Trophoblast cell (in vitro differentiated cells and primary cell): Measurements from ENCODE around the gene STK38L.
"Not testable (repeated sequence)": the region's sequence is repeated elsewhere in the genome, so short reads cannot be mapped to it uniquely, and the experiment has no call there.

Experiments
- DNase-seq, 2 donors: peaks; one replicate each; pipeline ENCODE4 v3.0.0-alpha.2; 2016
- H2AFZ ChIP-seq: 2 replicates; pipeline ENCODE4 v1.6.1; 2013; ENCODE audit warnings: low read length, moderate library complexity, mild to moderate bottlenecking; ENCODE audit not compliant: insufficient read depth, poor library complexity
- H2AK5ac ChIP-seq: 2 replicates; pipeline ENCODE4 v1.6.1; 2013; ENCODE audit warnings: mild to moderate bottlenecking, low read length
- H2BK120ac ChIP-seq: 2 replicates; pipeline ENCODE4 v1.6.1; 2013; ENCODE audit warnings: low read length, mild to moderate bottlenecking, moderate library complexity; ENCODE audit not compliant: insufficient read depth, poor library complexity
- H2BK12ac ChIP-seq: 2 replicates; pipeline ENCODE4 v1.6.1; 2013; ENCODE audit warnings: mild to moderate bottlenecking, low read length, moderate library complexity
- H2BK5ac ChIP-seq: 2 replicates; pipeline ENCODE4 v1.6.1; 2013; ENCODE audit warnings: low read length, low read depth, moderate library complexity, mild to moderate bottlenecking; ENCODE audit not compliant: poor library complexity
- H3K14ac ChIP-seq: 2 replicates; pipeline ENCODE4 v1.6.1; 2013; ENCODE audit warnings: mild to moderate bottlenecking, low read length
- H3K18ac ChIP-seq: 2 replicates; pipeline ENCODE4 v1.6.1; 2013; ENCODE audit warnings: mild to moderate bottlenecking, low read length
- H3K23ac ChIP-seq: 2 replicates; pipeline ENCODE4 v1.6.1; 2013; ENCODE audit warnings: low read length
- H3K27ac ChIP-seq: 2 replicates; pipeline ENCODE4 v1.5.1; 2013; ENCODE audit warnings: low read depth, mild to moderate bottlenecking, inconsistent platforms, low read length, moderate library complexity
- H3K27me3 ChIP-seq: 2 replicates; pipeline ENCODE4 v1.6.1; 2013; ENCODE audit warnings: inconsistent platforms, mild to moderate bottlenecking, low read length, moderate library complexity; ENCODE audit not compliant: insufficient read depth
- H3K36me3 ChIP-seq, 2 experiments: 1 replicate in 1 of 2; 2 replicates in 1 of 2; pipeline ENCODE4 v1.6.1; 2013; ENCODE audit warnings: low read length in 2 of 2, mild to moderate bottlenecking in 2 of 2, moderate library complexity in 1 of 2; ENCODE audit not compliant: insufficient read depth in 2 of 2, control insufficient read depth in 1 of 2
- H3K4ac ChIP-seq: 2 replicates; pipeline ENCODE4 v1.6.1; 2013; ENCODE audit warnings: low read depth, mild to moderate bottlenecking, low read length, moderate library complexity
- H3K4me1 ChIP-seq, 2 experiments: 1 replicate in 1 of 2; 2 replicates in 1 of 2; pipeline ENCODE4 v1.6.1; 2013; ENCODE audit warnings: low read length in 2 of 2, mild to moderate bottlenecking in 2 of 2, moderate library complexity in 1 of 2; ENCODE audit not compliant: insufficient read depth in 2 of 2, control insufficient read depth in 1 of 2
- H3K4me2 ChIP-seq: 2 replicates; pipeline ENCODE4 v1.6.1; 2013; ENCODE audit warnings: inconsistent platforms, mild to moderate bottlenecking, low read length, moderate library complexity
- H3K4me3 ChIP-seq: 2 replicates; pipeline ENCODE4 v1.5.1; 2013; ENCODE audit warnings: mild to moderate bottlenecking, low read depth, low read length, inconsistent platforms
- H3K79me1 ChIP-seq: one replicate; pipeline ENCODE4 v1.6.1; 2013; ENCODE audit warnings: low read length
- H3K79me2 ChIP-seq: 2 replicates; pipeline ENCODE4 v1.6.1; 2013; ENCODE audit warnings: low read length, mild to moderate bottlenecking; ENCODE audit not compliant: control insufficient read depth, insufficient read depth, poor library complexity
- H3K9ac ChIP-seq: 2 replicates; pipeline ENCODE4 v1.6.1; 2013; ENCODE audit warnings: mild to moderate bottlenecking, low read length
- H3K9me3 ChIP-seq: 2 replicates; pipeline ENCODE4 v1.6.1; 2013; ENCODE audit warnings: low read depth, mild to moderate bottlenecking, control low read depth, inconsistent platforms, low read length; ENCODE audit not compliant: insufficient read depth
- H4K12ac ChIP-seq: 2 replicates; pipeline ENCODE4 v1.6.1; 2013; ENCODE audit warnings: low read depth, mild to moderate bottlenecking, low read length, moderate library complexity
- H4K8ac ChIP-seq: 2 replicates; pipeline ENCODE4 v1.6.1; 2013; ENCODE audit warnings: low read depth, mild to moderate bottlenecking, low read length, moderate library complexity
- H4K91ac ChIP-seq: one replicate; pipeline ENCODE4 v1.6.1; 2013; ENCODE audit warnings: low read depth, mild to moderate bottlenecking, low read length, moderate library complexity
- WGBS: extraction: QIAGEN DNeasy Blood & Tissue Kit; methylation state at CpG from one replicate; pipeline ENCODE4 v1.1.7; 2013; ENCODE audit warnings: missing lambda C conversion rate; ENCODE audit not compliant: insufficient read length, insufficient coverage; ENCODE audit errors: extremely low coverage; 5-methylcytosine and 5-hydroxymethylcytosine counted together

The STK38L gene

DNA sequence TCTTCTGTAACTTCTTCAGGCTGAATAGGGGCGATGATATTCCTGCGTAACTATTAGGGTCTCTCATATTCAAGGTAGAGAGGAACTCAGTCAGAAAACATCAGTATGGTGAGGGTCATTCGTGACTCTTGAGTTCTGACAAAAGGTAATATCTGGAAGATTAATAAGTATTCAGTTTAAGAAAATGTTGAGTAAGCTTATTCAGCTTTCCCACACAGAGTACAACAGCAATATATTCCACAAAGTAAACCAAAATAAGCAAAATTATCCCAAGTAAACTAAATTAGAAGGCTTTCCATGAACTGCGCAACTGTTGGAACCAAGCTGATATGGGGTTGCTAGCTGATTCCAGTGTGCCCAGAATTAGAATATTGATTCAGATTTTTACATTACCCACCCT, 12.7 kb upstream of the STK38L start:
- H3K4ac ChIP-seq, H3K9me3 ChIP-seq, H4K8ac ChIP-seq, H3K79me1 ChIP-seq, H3K79me2 ChIP-seq, H3K4me2 ChIP-seq, H3K14ac ChIP-seq, H3K27me3 ChIP-seq, H2AFZ ChIP-seq, H2AK5ac ChIP-seq, H3K27ac ChIP-seq, H2BK5ac ChIP-seq, H3K23ac ChIP-seq, H3K4me3 ChIP-seq, H3K9ac ChIP-seq, H3K18ac ChIP-seq, H3K36me3 ChIP-seq, H4K12ac ChIP-seq, H3K4me1 ChIP-seq, H2BK12ac ChIP-seq, H4K91ac ChIP-seq, H2BK120ac ChIP-seq, DNase-seq: not testable (repeated sequence)
- WGBS, result no CpG with 5 or more reads among the region's 4 CpGs

DNA sequence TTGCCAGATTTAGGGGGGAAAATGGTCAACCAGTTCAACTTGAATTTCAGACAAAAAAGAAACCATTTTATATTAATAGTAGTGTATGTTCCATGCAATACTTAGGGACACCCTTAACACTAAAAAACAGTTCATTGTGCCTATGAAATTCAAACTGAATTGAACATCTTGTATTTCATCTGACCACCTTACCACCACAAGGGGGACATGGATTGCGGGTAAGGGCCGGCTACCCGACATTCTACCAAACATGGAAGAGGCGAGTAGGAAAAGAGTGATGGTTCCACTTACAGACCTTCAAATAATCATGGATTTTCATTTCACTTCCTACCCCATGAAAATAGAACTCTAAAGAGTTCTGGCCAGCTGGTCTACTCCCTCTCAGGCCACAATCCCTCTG, 10.3 kb upstream of the STK38L start:
- H2BK120ac ChIP-seq, result no peak overlapping the region
- no peaks in the 10 kb centered on the region for H3K4me1 ChIP-seq
- DNase-seq, result no peak
- no peak overlapping the region for H2BK12ac ChIP-seq
- no peaks in the 10 kb centered on the region for H3K79me1 ChIP-seq
- H4K12ac ChIP-seq, result no peak overlapping the region
- H3K18ac ChIP-seq, result no peak overlapping the region
- no peak overlapping the region for H3K4me3 ChIP-seq
- no peak overlapping the region for H3K27ac ChIP-seq
- no peak overlapping the region for H3K4ac ChIP-seq
- no peak overlapping the region for H4K91ac ChIP-seq
- no peak overlapping the region for H3K14ac ChIP-seq
- H3K9ac ChIP-seq, result no peak overlapping the region
- no peak overlapping the region for H3K23ac ChIP-seq
- no peaks in the 10 kb centered on the region for H3K79me2 ChIP-seq
- no peak overlapping the region for H4K8ac ChIP-seq
- no peaks in the 10 kb centered on the region for H3K27me3 ChIP-seq
- no CpG with 5 or more reads among the region's 4 CpGs for WGBS
- no peaks in the 10 kb centered on the region for H3K36me3 ChIP-seq
- H2BK5ac ChIP-seq, result no peak overlapping the region
- no peaks in the 10 kb centered on the region for H3K9me3 ChIP-seq
- H3K4me2 ChIP-seq, result no peak overlapping the region
- no peak overlapping the region for H2AFZ ChIP-seq
- H2AK5ac ChIP-seq, result no peak overlapping the region

DNA sequence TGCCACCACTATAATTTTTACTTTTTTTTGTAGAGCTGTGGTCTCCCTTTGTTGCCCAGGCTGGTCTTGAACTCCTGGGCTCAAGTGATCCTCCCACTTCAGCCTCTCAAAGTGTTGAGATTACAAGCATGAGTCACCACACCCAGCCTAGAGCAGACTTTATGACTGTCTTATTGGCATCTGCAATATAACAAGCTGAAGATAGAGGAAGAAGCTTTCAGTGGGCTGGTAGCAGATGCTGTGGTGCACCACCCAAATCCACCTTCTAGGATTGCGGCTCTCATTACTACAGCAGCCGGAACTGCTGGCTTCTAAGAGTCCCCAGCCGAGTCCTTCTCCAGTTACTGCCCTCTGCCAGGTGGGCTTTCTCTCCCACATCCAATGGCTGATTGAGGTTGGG, 7.6 kb upstream of the STK38L start:
- no peak overlapping the region for H3K4me3 ChIP-seq
- H2BK12ac ChIP-seq, result no peak overlapping the region
- no peaks in the 10 kb centered on the region for H3K36me3 ChIP-seq
- no peak overlapping the region for H3K27ac ChIP-seq
- no peak overlapping the region for H2AFZ ChIP-seq
- H2AK5ac ChIP-seq, result no peak overlapping the region
- no peak overlapping the region for H4K12ac ChIP-seq
- no peaks in the 10 kb centered on the region for H3K79me1 ChIP-seq
- H3K9me3 ChIP-seq, result no peaks in the 10 kb centered on the region
- no peak overlapping the region for H2BK120ac ChIP-seq
- no CpG with 5 or more reads among the region's 3 CpGs for WGBS
- H3K79me2 ChIP-seq, result no peaks in the 10 kb centered on the region
- H2BK5ac ChIP-seq, result no peak overlapping the region
- no peak overlapping the region for H3K23ac ChIP-seq
- H3K4ac ChIP-seq, result no peak overlapping the region
- no peak overlapping the region for H3K9ac ChIP-seq
- H3K14ac ChIP-seq, result no peak overlapping the region
- no peak overlapping the region for H3K18ac ChIP-seq
- H4K8ac ChIP-seq, result no peak overlapping the region
- no peak overlapping the region for H3K4me2 ChIP-seq
- DNase-seq, result peak; percentile 31 to 55
- H3K4me1 ChIP-seq, result no peaks in the 10 kb centered on the region
- H3K27me3 ChIP-seq, result no peaks in the 10 kb centered on the region
- no peak overlapping the region for H4K91ac ChIP-seq

DNA sequence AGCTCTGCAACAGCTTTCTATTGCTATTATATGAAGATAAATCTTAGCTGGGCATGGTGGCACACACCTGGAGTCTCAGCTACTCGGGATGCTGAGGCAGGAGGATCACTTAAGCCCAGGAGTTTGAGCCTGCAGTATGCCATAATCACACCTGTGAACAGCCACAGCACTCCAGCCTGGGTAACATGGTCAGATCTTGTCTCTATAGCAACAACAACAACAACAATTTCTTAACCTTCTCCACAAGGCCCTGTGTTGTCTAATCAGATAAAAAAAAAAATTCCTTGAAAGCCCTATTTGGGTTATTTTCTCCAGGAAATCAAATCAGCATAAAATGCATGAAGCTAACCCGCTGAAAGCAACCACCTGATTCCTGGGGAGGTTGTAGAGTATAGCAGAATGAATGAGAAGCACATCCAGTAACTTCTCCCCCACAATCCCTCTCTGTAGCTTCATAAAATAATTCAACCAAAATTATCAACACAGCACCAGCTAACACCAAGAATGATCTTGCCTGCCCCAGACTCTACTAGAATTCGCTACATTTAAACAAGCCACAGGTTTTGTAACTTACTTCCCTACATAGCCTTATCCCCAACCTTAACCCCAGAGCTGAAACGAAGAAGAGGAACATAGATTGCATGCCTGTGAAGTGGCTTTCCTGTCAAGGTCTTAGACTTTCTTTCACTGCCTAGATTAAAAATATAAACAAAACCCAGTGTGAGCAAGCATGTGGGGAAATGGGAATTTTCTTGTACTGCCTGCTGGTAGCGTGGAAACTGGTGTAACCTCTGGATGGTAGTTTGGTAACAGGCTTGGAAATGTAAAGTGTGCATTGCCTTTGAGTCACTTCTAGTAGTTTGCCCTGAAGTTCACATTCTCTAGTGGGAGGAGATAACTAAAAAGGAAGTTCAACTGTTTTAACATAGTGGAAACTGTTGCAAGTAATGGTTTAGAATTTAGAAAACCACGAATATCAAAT, 6.0 kb upstream of the STK38L start:
- H3K9ac ChIP-seq, result no peak overlapping the region
- H4K12ac ChIP-seq, result no peak overlapping the region
- no peaks in the 10 kb centered on the region for H3K79me1 ChIP-seq
- H2BK12ac ChIP-seq, result no peak overlapping the region
- no peak overlapping the region for H3K18ac ChIP-seq
- WGBS, result no CpG with 5 or more reads among the region's 6 CpGs
- no peak overlapping the region for H2AK5ac ChIP-seq
- H3K79me2 ChIP-seq, result no peaks in the 10 kb centered on the region
- no peaks in the 10 kb centered on the region for H3K36me3 ChIP-seq
- no peak overlapping the region for H4K91ac ChIP-seq
- no peaks in the 10 kb centered on the region for H3K9me3 ChIP-seq
- H3K14ac ChIP-seq, result no peak overlapping the region
- no peaks in the 10 kb centered on the region for H3K27me3 ChIP-seq
- H3K4ac ChIP-seq, result no peak overlapping the region
- H3K4me1 ChIP-seq, result no peaks in the 10 kb centered on the region
- H2BK5ac ChIP-seq, result no peak overlapping the region
- H2BK120ac ChIP-seq, result no peak overlapping the region
- no peak overlapping the region for H3K4me3 ChIP-seq
- no peak overlapping the region for H2AFZ ChIP-seq
- H4K8ac ChIP-seq, result no peak overlapping the region
- no peak overlapping the region for H3K4me2 ChIP-seq
- DNase-seq, result peak; percentile 80 to 94
- no peak overlapping the region for H3K23ac ChIP-seq
- H3K27ac ChIP-seq, result no peak overlapping the region
